Endothelial cell of umbilical vein (primary cell): ENCODE results near the gene GLCE. TPM values are rescaled to one million over a fixed set of nuclear protein-coding genes. Genes with fewer than 3 reads are reported as not detected.

Source experiments
- BruUV-seq: library from RNA; stranded (reverse); fragments of 400-500 nt; replicated peaks from 2 replicates; lab custom pipeline; 2021; lab: Mats Ljungman, UMichigan
- CTCF ChIA-PET: fragments of 300-600, 350-600 bp; sonication (Branson Sonifier 250); formaldehyde crosslinking; loops from one replicate; lab custom pipeline; 2021; ENCODE audit warnings: antibody characterized with exemption, inconsistent platforms; lab: Charles Lee
- POLR2A ChIA-PET: fragments of 300-600, 350-600 bp; sonication (Branson Sonifier 250); formaldehyde crosslinking; loops from one replicate; lab custom pipeline; 2021; ENCODE audit warnings: antibody characterized with exemption, inconsistent platforms; lab: Charles Lee
- DNase-seq: peaks from one replicate; pipeline ENCODE4 v3.0.0-alpha.2; 2011; ENCODE audit warnings: low read depth, low spot score
- FAIRE-seq: peaks from 2 replicates; lab custom pipeline; 2011; peaks lifted over from hg19 to GRCh38; lab: Jason Lieb, UNC
- H2AFZ ChIP-seq: 2 replicates; pipeline ENCODE4 v1.6.0; 2012; ENCODE audit warnings: low read depth, low read length, control low read depth, inconsistent platforms
- H3K27ac ChIP-seq: 2 replicates; pipeline ENCODE4 v1.5.1; 2011; ENCODE audit warnings: low read depth, mild to moderate bottlenecking, control low read depth, low read length, moderate library complexity; ENCODE audit not compliant: insufficient read depth
- H3K27me3 ChIP-seq, 2 experiments: 2 replicates each; pipeline versions ENCODE4 v1.6.0 to v1.6.1; 2011; ENCODE audit warnings: low read length in 2 of 2, mixed read lengths in 1 of 2; ENCODE audit not compliant: control insufficient read depth in 2 of 2, insufficient read depth in 2 of 2
- H3K36me3 ChIP-seq, 2 experiments: 2 replicates in 1 of 2; 3 replicates in 1 of 2; pipeline ENCODE4 v1.5.1; 2011; ENCODE audit warnings: low read length in 2 of 2, mild to moderate bottlenecking in 1 of 2, moderate library complexity in 1 of 2; ENCODE audit not compliant: control insufficient read depth in 2 of 2, insufficient read depth in 2 of 2; ENCODE audit errors: extremely low read depth in 1 of 2
- H3K4me1 ChIP-seq: 3 replicates; pipeline ENCODE4 v1.5.1; 2011; ENCODE audit warnings: mild to moderate bottlenecking, low read length; ENCODE audit not compliant: control insufficient read depth, insufficient read depth; ENCODE audit errors: extremely low read depth
- H3K4me2 ChIP-seq: 2 replicates; pipeline ENCODE4 v1.6.1; 2011; ENCODE audit warnings: low read length, control low read depth, mixed read lengths; ENCODE audit not compliant: insufficient read depth
- H3K4me3 ChIP-seq, 3 experiments: fragments of 200-600 bp in 1 of 3; sonication (generic), shearing (Covaris generic) in 1 of 3; replicated peaks in 1 of 3; 2 replicates each; pipeline ENCODE4 v1.5.1; 2011 to 2016; ENCODE audit warnings: control low read depth in 3 of 3, low read length in 3 of 3, mild to moderate bottlenecking in 2 of 3, inconsistent platforms in 1 of 3, low read depth in 1 of 3, moderate library complexity in 1 of 3; ENCODE audit not compliant: insufficient read depth in 1 of 3
- H3K79me2 ChIP-seq: 2 replicates; pipeline ENCODE4 v1.6.0; 2012; ENCODE audit warnings: low read length, inconsistent platforms; ENCODE audit not compliant: control insufficient read depth, insufficient read depth
- H3K9ac ChIP-seq: replicated peaks from 2 replicates; pipeline ENCODE3; 2011; ENCODE audit warnings: low read length, control low read depth; ENCODE audit not compliant: insufficient read depth; ENCODE audit errors: extremely low read depth
- H3K9me1 ChIP-seq: replicated peaks from 3 replicates; pipeline ENCODE4 v1.6.0; 2011; ENCODE audit warnings: mild to moderate bottlenecking, low read length; ENCODE audit not compliant: control insufficient read depth, insufficient read depth; ENCODE audit errors: extremely low read depth
- H3K9me3 ChIP-seq: replicated peaks from 2 replicates; pipeline ENCODE4 v1.5.1; 2012; ENCODE audit warnings: low read length, inconsistent platforms; ENCODE audit not compliant: control insufficient read depth, insufficient read depth
- H4K20me1 ChIP-seq: replicated peaks from 2 replicates; pipeline ENCODE3; 2011; ENCODE audit warnings: mild to moderate bottlenecking, low read length; ENCODE audit not compliant: control insufficient read depth, insufficient read depth; ENCODE audit errors: extremely low read depth
- CTCF ChIP-seq, 2 donors: IDR thresholded peaks; 1 replicate in 1 of 2; 2 replicates in 1 of 2; pipeline ENCODE4 v1.5.1; 2011; ENCODE audit warnings: low read length in 2 of 2, mild to moderate bottlenecking in 2 of 2, moderate library complexity in 2 of 2, control low read depth in 1 of 2, inconsistent platforms in 1 of 2, low read depth in 1 of 2; ENCODE audit not compliant: insufficient read depth in 1 of 2; ENCODE audit errors: extremely low read depth in 1 of 2
- EZH2 ChIP-seq: IDR thresholded peaks from 2 replicates; pipeline ENCODE4 v1.6.1; 2012; ENCODE audit warnings: borderline replicate concordance, low read depth, mild to moderate bottlenecking, moderate library complexity, low read length, inconsistent platforms; ENCODE audit not compliant: severe bottlenecking
- FOS ChIP-seq: IDR thresholded peaks from 2 replicates; pipeline ENCODE4 v1.6.1; 2011; ENCODE audit warnings: mild to moderate bottlenecking, low read length, moderate library complexity, borderline replicate concordance; ENCODE audit not compliant: insufficient read depth
- GATA2 ChIP-seq: IDR thresholded peaks from 2 replicates; pipeline ENCODE4 v1.7.0; 2011; ENCODE audit warnings: low read depth, mild to moderate bottlenecking, moderate library complexity, mixed read lengths, low read length; ENCODE audit not compliant: insufficient read length, insufficient read depth
- JUN ChIP-seq: IDR thresholded peaks from 2 replicates; pipeline ENCODE4 v1.6.1; 2011; ENCODE audit warnings: borderline replicate concordance, low read depth; ENCODE audit not compliant: insufficient read length, insufficient read depth
- MAX ChIP-seq: IDR thresholded peaks from 2 replicates; pipeline ENCODE4 v1.6.1; 2011; ENCODE audit not compliant: insufficient read depth, insufficient read length
- MYC ChIP-seq: IDR thresholded peaks from one replicate; pipeline ENCODE4 v1.6.1; 2011; ENCODE audit warnings: mild to moderate bottlenecking, low read depth, low read length
- POLR2A ChIP-seq: IDR thresholded peaks from 2 replicates; pipeline ENCODE4 v1.6.1; 2012; ENCODE audit warnings: low read depth, mild to moderate bottlenecking, control low read depth, low read length
- POLR2AphosphoS5 ChIP-seq: IDR thresholded peaks from 2 replicates; pipeline ENCODE4 v1.6.1; 2012; ENCODE audit warnings: low read depth, mild to moderate bottlenecking, control low read depth, low read length, moderate library complexity; ENCODE audit not compliant: insufficient read depth
- dilution Hi-C: fragments of 300-500 bp; cut with MboI; formaldehyde crosslinking; loops from one replicate; pipeline ENCODE4 v1.15.0; 2019; ENCODE audit warnings: low sequenced_read_pairs; ENCODE audit not compliant: extremely low pct_ligation_motif_present
- intact Hi-C: fragments of 100-400 bp; cut with micrococcal nuclease; formaldehyde crosslinking; loops from one replicate; pipeline ENCODE4 v1.10.0; 2022
- polyA plus RNA-seq, 4 experiments: library from polyadenylated mRNA; depleted of rRNA in 3 of 4; stranded (reverse) in 3 of 4; unstranded in 1 of 4; fragments of >200 nt; gene quantifications; 2 replicates each; pipeline versions ENCODE4 v1.2.1 to v1.2.3, GENCODE V29; 2011 to 2012; ENCODE audit warnings: missing spikeins in 1 of 4
- total RNA-seq: library from RNA; stranded (reverse); gene quantifications from 2 replicates; pipeline ENCODE4 v1.2.3, GENCODE V29; 2021

The GLCE gene
- total and polyA plus RNA-seq, 2 donors (not counting 3 experiments of a cell fraction or from before 2014, with no cell fraction given) = 48.1 to 86.6 TPM

GRCh38 chr15:69311319-69311721 is 150.9 kb downstream of the GLCE start:
- peak; percentile 62 for FAIRE-seq
- intact Hi-C loops = no loop called here
- Histone ChIP-seq H3K9me1 (no peaks in the 10 kb centered on the region), H4K20me1 (no peaks in the 10 kb centered on the region), H3K9me3 (no peaks in the 10 kb centered on the region), H2AFZ (peak overlapping the region; percentile 76), H3K36me3 (no peaks in the 10 kb centered on the region), H3K27me3 (no peaks in the 10 kb centered on the region), H3K27ac (no peak overlapping the region), H3K79me2 (no peaks in the 10 kb centered on the region), H3K4me2 (no peak overlapping the region), H3K4me3 (no peak overlapping the region), H3K4me1 (no peaks in the 10 kb centered on the region), H3K9ac (no peak overlapping the region)
- POLR2A ChIA-PET = no interaction called here
- CTCF ChIA-PET = no interaction called here
- dilution Hi-C loops = no loop called here
- BruUV-seq = no TSS peak
- DNase-seq = no peak
- TF ChIP-seq MYC (no peak), GATA2 (no peak), JUN (no peak), CTCF (IDR thresholded peaks at IDR 0.05; ENCODE audit: extremely low read depth in 1 of 2, insufficient read depth in 1 of 2, low read depth in 1 of 2, low read length in 2 of 2) (no peak), EZH2 (no peak), FOS (no peak), MAX (no peak), POLR2A (no peak), POLR2AphosphoS5 (no peak)
